Right atrium auricular region (tissue), 2 donors: Measurements from ENCODE around the gene SLC25A25. TPM values are rescaled to one million over a fixed set of nuclear protein-coding genes. Genes with fewer than 3 reads are reported as not detected.

ENCODE experiments used
- DNase-seq: peaks from one replicate; pipeline ENCODE4 v3.0.0-alpha.2; 2019; ENCODE audit warnings: low spot score
- H3K27ac ChIP-seq, 2 donors: fragments of 200-600 bp; sonication (generic); 1 replicate in 1 of 2; 2 replicates in 1 of 2; pipeline ENCODE4 v1.5.1; 2016 to 2019
- H3K27me3 ChIP-seq, 2 donors: fragments of 200-600 bp; sonication (generic); one replicate each; pipeline versions ENCODE4 v1.5.1 to v1.6.0; 2017 to 2019
- H3K36me3 ChIP-seq: fragments of 200-600 bp; sonication (generic); one replicate; pipeline ENCODE4 v1.5.1; 2016
- H3K4me1 ChIP-seq, 2 donors: fragments of 200-600 bp; sonication (generic); one replicate each; pipeline versions ENCODE4 v1.5.1 to v1.6.0; 2017 to 2019
- H3K4me3 ChIP-seq, 2 donors: fragments of 200-600 bp; sonication (generic); 1 replicate in 1 of 2; 2 replicates in 1 of 2; pipeline ENCODE4 v1.5.1; 2017 to 2019; ENCODE audit warnings: mild to moderate bottlenecking in 1 of 2, moderate library complexity in 1 of 2
- H3K9me3 ChIP-seq, 2 donors: fragments of 200-600 bp; sonication (generic); one replicate each; pipeline ENCODE4 v1.5.1; 2019
- total RNA-seq, 2 donors: library from RNA; depleted of rRNA; stranded (reverse); fragments of >200 nt; gene quantifications; one replicate each; pipeline ENCODE4 v1.1.0, GENCODE V29; 2016
- TF ChIP-seq, protein P1 (sequence below), 2 donors: fragments of 200-600 bp; sonication (generic); IDR thresholded peaks; one replicate each; pipeline ENCODE4 v1.5.1; 2019; ENCODE audit warnings: antibody characterized with exemption in 2 of 2

Gene SLC25A25
- total RNA-seq, 2 donors from 2014 or later, result 8.2 to 11.8 TPM

DNA sequence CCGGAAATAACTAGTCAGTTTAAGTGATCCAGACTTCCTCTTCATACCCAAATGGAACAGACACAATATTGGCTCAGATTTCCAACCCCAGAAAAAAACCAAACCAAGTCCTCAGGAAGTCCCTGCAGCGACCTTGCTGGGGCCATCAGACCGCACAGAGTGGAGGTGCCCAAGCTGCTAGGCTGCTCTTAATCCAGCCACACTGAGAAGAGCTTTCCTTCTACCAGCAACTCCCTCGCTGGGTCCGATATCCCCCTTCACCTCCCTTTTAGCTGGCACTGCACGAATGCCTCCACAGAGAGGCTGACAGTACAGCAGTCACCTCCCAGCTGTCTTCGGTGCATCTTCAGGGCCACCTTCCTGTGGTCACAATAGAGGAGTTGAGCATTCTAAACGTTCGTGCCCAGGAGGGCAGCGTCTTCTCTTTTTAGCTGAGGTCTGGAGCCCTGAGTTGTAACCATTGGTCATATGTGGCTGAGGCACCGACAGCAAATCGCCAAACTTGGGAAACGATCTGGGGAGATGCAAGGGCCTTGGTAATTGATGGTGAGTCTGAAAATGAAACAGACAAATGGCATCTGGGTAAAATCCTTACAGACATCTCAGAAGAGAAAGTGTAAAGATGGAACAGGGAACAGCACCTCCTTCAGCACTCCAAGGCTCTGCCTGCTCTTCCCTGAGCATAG lies 6.6 kb upstream of the SLC25A25 start:
- DNase-seq, result no peak
- TF ChIP-seq, protein P1, sequence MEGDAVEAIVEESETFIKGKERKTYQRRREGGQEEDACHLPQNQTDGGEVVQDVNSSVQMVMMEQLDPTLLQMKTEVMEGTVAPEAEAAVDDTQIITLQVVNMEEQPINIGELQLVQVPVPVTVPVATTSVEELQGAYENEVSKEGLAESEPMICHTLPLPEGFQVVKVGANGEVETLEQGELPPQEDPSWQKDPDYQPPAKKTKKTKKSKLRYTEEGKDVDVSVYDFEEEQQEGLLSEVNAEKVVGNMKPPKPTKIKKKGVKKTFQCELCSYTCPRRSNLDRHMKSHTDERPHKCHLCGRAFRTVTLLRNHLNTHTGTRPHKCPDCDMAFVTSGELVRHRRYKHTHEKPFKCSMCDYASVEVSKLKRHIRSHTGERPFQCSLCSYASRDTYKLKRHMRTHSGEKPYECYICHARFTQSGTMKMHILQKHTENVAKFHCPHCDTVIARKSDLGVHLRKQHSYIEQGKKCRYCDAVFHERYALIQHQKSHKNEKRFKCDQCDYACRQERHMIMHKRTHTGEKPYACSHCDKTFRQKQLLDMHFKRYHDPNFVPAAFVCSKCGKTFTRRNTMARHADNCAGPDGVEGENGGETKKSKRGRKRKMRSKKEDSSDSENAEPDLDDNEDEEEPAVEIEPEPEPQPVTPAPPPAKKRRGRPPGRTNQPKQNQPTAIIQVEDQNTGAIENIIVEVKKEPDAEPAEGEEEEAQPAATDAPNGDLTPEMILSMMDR (IDR thresholded peaks at IDR 0.05), result no peak
- no peaks in the 10 kb centered on the region for H3K9me3 ChIP-seq
- H3K27me3 ChIP-seq, result no peaks in the 10 kb centered on the region
- H3K4me3 ChIP-seq, result no peak overlapping the region
- peaks cover 0 to 20% of the 10 kb centered on the region in 2 donors for H3K4me1 ChIP-seq
- peak overlapping the region in 1 of 2 donors; percentile 16 for H3K27ac ChIP-seq
- H3K36me3 ChIP-seq, result peaks cover 8% of the 10 kb centered on the region

DNA sequence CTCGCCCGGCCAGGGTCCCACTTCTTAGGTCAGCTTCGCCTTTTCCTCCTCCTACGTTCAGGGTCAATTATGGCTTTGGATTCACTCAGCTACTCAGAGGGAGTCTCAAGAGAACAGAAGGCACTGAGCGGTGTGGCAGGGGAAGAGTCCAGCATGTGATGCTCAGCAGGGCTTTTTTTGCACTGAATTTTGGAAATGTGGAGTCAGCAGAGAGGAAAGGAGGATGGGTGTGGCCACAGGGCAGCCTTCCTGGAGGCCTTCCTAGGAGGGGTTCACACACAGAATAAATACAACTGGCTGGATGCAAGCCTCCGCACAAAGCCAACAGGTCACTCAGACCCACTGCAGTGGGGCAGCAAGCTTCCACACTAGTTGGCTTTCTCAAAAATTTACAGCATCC lies 5.8 kb upstream of the SLC25A25 start:
- H3K27me3 ChIP-seq, result no peaks in the 10 kb centered on the region
- no peaks in the 10 kb centered on the region for H3K9me3 ChIP-seq
- H3K4me3 ChIP-seq, result no peak overlapping the region
- no peak for DNase-seq
- H3K4me1 ChIP-seq, result peaks cover 0 to 24% of the 10 kb centered on the region in 2 donors
- peaks cover 8% of the 10 kb centered on the region for H3K36me3 ChIP-seq
- H3K27ac ChIP-seq, result no peak overlapping the region
- TF ChIP-seq, protein P1 (IDR thresholded peaks at IDR 0.05), result no peak

DNA sequence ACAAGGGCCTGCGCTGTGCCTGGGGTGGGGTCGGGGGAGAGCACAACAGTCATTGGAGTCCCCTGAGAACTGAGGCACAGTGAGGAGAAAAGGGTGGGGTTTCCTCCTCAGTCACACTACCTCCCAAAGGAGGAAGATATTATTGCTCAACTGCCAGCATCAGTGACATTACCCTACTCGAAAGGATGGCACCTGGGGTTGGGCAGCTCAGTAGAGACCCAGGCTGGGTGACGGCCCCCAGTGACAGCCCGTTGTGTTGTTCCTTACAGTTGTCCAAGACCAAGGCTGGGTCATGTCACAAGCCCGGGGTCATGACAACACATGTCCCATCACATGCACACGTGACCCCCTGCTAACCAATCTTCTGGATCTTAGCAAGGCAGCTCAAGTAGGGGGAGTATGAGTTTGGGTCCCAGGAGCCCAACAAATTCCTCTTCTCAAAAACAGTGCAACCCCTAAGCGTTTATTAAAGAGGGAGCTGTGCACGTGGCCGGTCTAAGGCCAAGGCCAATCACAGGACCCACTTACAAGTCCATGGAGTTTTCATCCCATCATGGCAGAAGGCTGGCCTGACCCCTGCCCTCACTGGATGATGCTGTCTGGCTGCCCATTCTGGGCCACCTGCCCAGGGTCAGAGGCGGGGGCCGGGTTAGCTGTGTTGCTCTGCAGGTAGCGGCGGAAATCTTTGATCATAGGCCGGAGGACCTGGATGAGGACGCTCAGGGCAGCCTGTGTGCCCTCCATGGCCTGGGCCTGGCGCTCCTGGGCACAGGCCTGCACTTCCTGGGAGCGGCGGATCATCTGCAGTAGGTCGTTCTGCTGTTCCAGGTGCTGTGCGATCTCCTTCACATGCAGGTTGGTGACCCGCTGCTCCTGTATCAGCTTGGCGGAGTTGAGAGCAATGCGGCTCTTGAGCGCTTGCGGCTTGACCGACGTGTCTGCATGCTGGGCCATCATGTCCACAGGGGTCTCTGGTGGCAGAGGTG lies 4.9 kb upstream of the SLC25A25 start:
- no peak overlapping the region for H3K27ac ChIP-seq

DNA sequence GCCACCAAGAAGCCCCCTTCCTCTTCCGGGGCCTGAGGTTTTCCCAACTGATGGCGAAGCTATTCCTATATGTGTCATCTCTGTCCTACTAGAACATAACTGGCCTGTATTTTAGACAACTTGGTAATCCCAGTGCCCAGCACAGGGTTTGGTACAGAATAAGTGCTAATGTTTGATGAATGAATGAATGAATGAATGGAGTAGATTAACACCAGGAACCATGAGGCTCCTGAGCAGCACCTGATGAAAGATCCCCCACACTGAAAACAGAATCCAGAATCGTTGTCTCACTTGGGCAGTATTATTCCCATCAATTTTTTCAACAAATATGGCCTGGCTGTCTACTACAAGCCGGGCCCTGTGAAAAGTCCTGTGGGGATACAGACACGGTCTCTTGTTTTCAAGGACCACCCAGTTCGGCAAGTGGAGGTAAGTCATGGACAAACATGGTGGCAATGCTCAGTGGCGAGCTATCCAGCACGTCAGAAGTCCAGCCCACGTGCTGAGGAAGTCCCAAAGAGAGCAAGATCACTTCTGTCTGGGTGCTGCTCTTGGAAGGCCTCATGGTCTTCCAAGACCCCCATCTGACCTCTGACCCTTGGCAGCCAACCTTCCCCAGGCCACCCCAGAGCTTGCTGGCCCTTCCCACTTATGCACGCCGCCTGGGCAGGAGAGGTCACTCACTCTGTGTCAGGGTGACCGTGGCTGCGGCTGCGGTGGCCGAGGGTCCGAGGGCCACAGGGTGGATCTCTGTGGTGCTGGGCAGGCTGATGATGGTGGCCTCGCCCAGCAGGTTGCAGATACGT lies 1.9 kb upstream of the SLC25A25 start:
- Histone ChIP-seq H3K9me3 (no peaks in the 10 kb centered on the region), H3K27ac (peak overlapping the region in 1 of 2 donors; percentile 99), H3K4me1 (peaks cover 0 to 37% of the 10 kb centered on the region in 2 donors), H3K4me3 (peak overlapping the region; percentile 39 to 98), H3K36me3 (peaks cover 8% of the 10 kb centered on the region), H3K27me3 (no peaks in the 10 kb centered on the region)
- DNase-seq, result no peak
- TF ChIP-seq, protein P1 (IDR thresholded peaks at IDR 0.05), result no peak

More for the DNA sequence above, 4.9 kb upstream of the SLC25A25 start:
- TF ChIP-seq, protein P1 (IDR thresholded peaks at IDR 0.05), result no peak
- no peaks in the 10 kb centered on the region for H3K27me3 ChIP-seq
- no peaks in the 10 kb centered on the region for H3K9me3 ChIP-seq
- peaks cover 0 to 24% of the 10 kb centered on the region in 2 donors for H3K4me1 ChIP-seq
- DNase-seq, result no peak
- no peak overlapping the region for H3K4me3 ChIP-seq
- H3K36me3 ChIP-seq, result peaks cover 8% of the 10 kb centered on the region
